Endothelial cell (in vitro differentiated cells): ENCODE measurements around the gene APBB2. TPM values are rescaled to one million over a fixed set of nuclear protein-coding genes. Genes with fewer than 3 reads are reported as not detected.
A peak's percentile ranks its signal among the peaks of the same experiment; 100 is the strongest.

Experiments
- DNase-seq: peaks from one replicate; pipeline ENCODE4 v3.0.0; 2021; ENCODE audit warnings: low spot score
- H3K27ac Mint-ChIP-seq: one replicate; pipeline ENCODE4 v1.8.0; 2021; ENCODE audit warnings: mixed read lengths, inconsistent platforms; ENCODE audit not compliant: unreplicated experiment
- H3K27me3 Mint-ChIP-seq: one replicate; pipeline ENCODE4 v1.8.0; 2021; ENCODE audit warnings: mild to moderate bottlenecking, moderate library complexity, mixed read lengths, inconsistent platforms; ENCODE audit not compliant: unreplicated experiment
- H3K36me3 Mint-ChIP-seq: one replicate; pipeline ENCODE4 v1.8.0; 2021; ENCODE audit warnings: mild to moderate bottlenecking, low read depth, mixed read lengths, inconsistent platforms; ENCODE audit not compliant: unreplicated experiment
- H3K4me1 Mint-ChIP-seq: one replicate; pipeline ENCODE4 v1.8.0; 2021; ENCODE audit warnings: mild to moderate bottlenecking, mixed read lengths, inconsistent platforms; ENCODE audit not compliant: unreplicated experiment
- H3K4me3 Mint-ChIP-seq: one replicate; pipeline ENCODE4 v1.8.0; 2021; ENCODE audit warnings: mild to moderate bottlenecking, mixed read lengths, inconsistent platforms; ENCODE audit not compliant: unreplicated experiment
- H3K9me3 Mint-ChIP-seq: one replicate; pipeline ENCODE4 v1.8.0; 2021; ENCODE audit warnings: mixed read lengths, inconsistent platforms; ENCODE audit not compliant: unreplicated experiment
- total RNA-seq: library from RNA; stranded (reverse); fragmentation: NEBNext Ultra II Directional; extraction: Animal tissue kit (Norgen Biotek cat#: 25700); gene quantifications from one replicate; pipeline ENCODE4 v1.2.1, GENCODE V29; 2021; ENCODE audit not compliant: unreplicated experiment
- TF ChIP-seq, protein P1 (sequence below): fragments of 200-600 bp; sonication (generic); IDR thresholded peaks from one replicate; pipeline ENCODE4 v1.5.0; 2021; ENCODE audit warnings: antibody characterized with exemption; ENCODE audit not compliant: unreplicated experiment

The APBB2 gene
- total RNA-seq, 1 donor from 2014 or later, result 103 TPM

DNA sequence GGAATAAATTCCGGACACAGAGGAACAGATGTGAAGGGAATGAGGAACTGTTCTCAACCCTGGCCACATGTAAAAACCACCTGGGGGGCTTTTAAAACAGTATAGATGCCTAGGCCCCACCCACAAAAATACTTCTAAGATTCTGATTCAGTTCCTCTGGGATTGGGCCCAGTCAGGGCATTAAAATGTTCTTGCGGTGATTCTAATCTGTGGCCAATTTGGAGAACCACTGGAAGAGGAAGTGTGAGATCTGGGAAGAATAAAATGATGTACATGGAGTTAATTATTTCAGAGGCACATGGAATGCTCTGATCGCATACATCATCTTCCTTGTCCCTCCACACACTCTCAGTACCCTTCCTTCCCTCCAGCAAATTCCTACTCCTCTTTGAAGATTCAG lies 192.2 kb downstream of the APBB2 start:
- TF ChIP-seq, protein P1, sequence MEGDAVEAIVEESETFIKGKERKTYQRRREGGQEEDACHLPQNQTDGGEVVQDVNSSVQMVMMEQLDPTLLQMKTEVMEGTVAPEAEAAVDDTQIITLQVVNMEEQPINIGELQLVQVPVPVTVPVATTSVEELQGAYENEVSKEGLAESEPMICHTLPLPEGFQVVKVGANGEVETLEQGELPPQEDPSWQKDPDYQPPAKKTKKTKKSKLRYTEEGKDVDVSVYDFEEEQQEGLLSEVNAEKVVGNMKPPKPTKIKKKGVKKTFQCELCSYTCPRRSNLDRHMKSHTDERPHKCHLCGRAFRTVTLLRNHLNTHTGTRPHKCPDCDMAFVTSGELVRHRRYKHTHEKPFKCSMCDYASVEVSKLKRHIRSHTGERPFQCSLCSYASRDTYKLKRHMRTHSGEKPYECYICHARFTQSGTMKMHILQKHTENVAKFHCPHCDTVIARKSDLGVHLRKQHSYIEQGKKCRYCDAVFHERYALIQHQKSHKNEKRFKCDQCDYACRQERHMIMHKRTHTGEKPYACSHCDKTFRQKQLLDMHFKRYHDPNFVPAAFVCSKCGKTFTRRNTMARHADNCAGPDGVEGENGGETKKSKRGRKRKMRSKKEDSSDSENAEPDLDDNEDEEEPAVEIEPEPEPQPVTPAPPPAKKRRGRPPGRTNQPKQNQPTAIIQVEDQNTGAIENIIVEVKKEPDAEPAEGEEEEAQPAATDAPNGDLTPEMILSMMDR, result no peak
- H3K36me3 Mint-ChIP-seq, result peaks cover 27% of the 10 kb centered on the region
- peaks cover 32% of the 10 kb centered on the region for H3K9me3 Mint-ChIP-seq
- DNase-seq, result no peak
- H3K4me3 Mint-ChIP-seq, result peak overlapping the region; percentile 57
- peak overlapping the region; percentile 67 for H3K27ac Mint-ChIP-seq
- H3K4me1 Mint-ChIP-seq, result peaks cover 12% of the 10 kb centered on the region
- H3K27me3 Mint-ChIP-seq, result peaks cover 3% of the 10 kb centered on the region

- Mint-ChIP-seq H3K27ac (no peak overlapping the region), H3K27me3 (peaks cover 4% of the 10 kb centered on the region), H3K9me3 (no peaks in the 10 kb centered on the region), H3K4me1 (peaks cover 3% of the 10 kb centered on the region), H3K4me3 (no peak overlapping the region), H3K36me3 (peaks cover 7% of the 10 kb centered on the region)
- no peak for DNase-seq
- TF ChIP-seq, protein P1, result no peak
These were observed 199.2 kb downstream of the APBB2 start for GRCh38 chr4:41015016-41015675.

DNA sequence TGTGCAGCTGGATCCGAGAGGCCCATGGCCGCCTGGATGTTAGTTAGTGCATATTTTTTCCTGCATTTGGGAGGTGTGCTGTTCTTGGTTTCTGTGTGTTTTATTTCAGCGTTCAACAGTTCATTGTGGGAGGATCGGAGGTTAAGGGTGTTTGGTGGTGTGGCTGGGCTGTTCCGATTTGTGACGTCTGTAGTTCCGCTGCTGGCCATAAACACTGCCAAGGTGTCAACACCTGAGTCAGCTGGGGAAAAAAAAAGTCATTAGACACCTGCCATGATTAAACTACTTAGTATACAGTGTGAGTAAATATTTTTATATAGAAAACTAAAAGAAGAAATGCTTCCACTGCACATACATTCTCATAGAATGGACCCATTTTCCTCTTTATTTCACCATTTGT lies 200.2 kb downstream of the APBB2 start:
- TF ChIP-seq, protein P1, result no peak
- Mint-ChIP-seq H3K9me3 (no peaks in the 10 kb centered on the region), H3K4me1 (peaks cover 3% of the 10 kb centered on the region), H3K27ac (no peak overlapping the region), H3K4me3 (no peak overlapping the region), H3K36me3 (peaks cover 7% of the 10 kb centered on the region), H3K27me3 (peaks cover 4% of the 10 kb centered on the region)
- no peak for DNase-seq

- Mint-ChIP-seq H3K27ac (no peak overlapping the region), H3K4me3 (no peak overlapping the region), H3K36me3 (peaks cover 7% of the 10 kb centered on the region), H3K9me3 (no peaks in the 10 kb centered on the region), H3K4me1 (peaks cover 3% of the 10 kb centered on the region), H3K27me3 (peaks cover 4% of the 10 kb centered on the region)
- no peak for DNase-seq
- TF ChIP-seq, protein P1, result no peak
These were observed 200.6 kb downstream of the APBB2 start for GRCh38 chr4:41013746-41014145.

GRCh38 chr4:41012911-41013310 lies 201.4 kb downstream of the APBB2 start:
- Mint-ChIP-seq H3K4me3 (no peak overlapping the region), H3K9me3 (no peaks in the 10 kb centered on the region), H3K27ac (no peak overlapping the region), H3K36me3 (peaks cover 9% of the 10 kb centered on the region), H3K27me3 (peaks cover 4% of the 10 kb centered on the region), H3K4me1 (peaks cover 3% of the 10 kb centered on the region)
- TF ChIP-seq, protein P1, result no peak
- DNase-seq, result no peak
